ENCODE measurements around the gene ATXN7L1. TPM values are rescaled to one million over a fixed set of nuclear protein-coding genes. Genes with fewer than 3 reads are reported as not detected.

ATXN7L1 gene
- polyA plus RNA-seq (2011; rRNA removed) (2.7 and 4.6 TPM in 2 replicates), polyA minus RNA-seq (2011; rRNA and poly(A)+ RNA removed) (6.7 and 7.2 TPM in 2 replicates)

GRCh38 chr7:105876091-105876963 lies at the start of gene ATXN7L1:
Gene ATXN7L1, minus strand, starts transcription at chr7:105876599. Its CDS starts 41 bp downstream, at chr7:105876558.
- H3K36me3 ChIP-seq (ENCODE audit: control insufficient read depth, insufficient read depth, low read length): no peaks in the 10 kb centered on the region; the same call in 1 of the 2 replicates
- peak; percentile 23; the same call in 1 of the 2 replicates for TF ChIP-seq CTCF (IDR thresholded peaks at IDR 0.05; ENCODE audit: insufficient read depth, low read depth, low read length)
- H3K4me3 ChIP-seq (ENCODE audit: low read depth, low read length): peak within 1 kb of the TSS; percentile 79
- H3K27me3 ChIP-seq (ENCODE audit: control insufficient read depth, insufficient read depth, low read length): no peaks in the 10 kb centered on the region
- ChIA-PET CTCF (interaction anchor here (0.6 to 3.3 kb wide), 18 partner anchors 12 to 283 kb away, joined by 3 to 19 read pairs (median 4); no protein-coding TSS in a partner anchor), POLR2A (no interaction called here)
- peak; percentile 80 for DNase-seq (ENCODE audit: low read depth)

GRCh38 chr7:105926131-105926530 lies 49.7 kb upstream of the ATXN7L1 start:
- Histone ChIP-seq H3K36me3 (ENCODE audit: control insufficient read depth, insufficient read depth, low read length) (no peaks in the 10 kb centered on the region), H3K27me3 (ENCODE audit: control insufficient read depth, insufficient read depth, low read length) (no peaks in the 10 kb centered on the region), H3K4me3 (ENCODE audit: low read depth, low read length) (no peak overlapping the region)
- DNase-seq (ENCODE audit: low read depth): no peak
- ChIA-PET POLR2A (no interaction called here), CTCF (interaction anchor here (0.7 to 1.3 kb wide), 2 partner anchors 13 to 84 kb away, joined by 3 to 4 read pairs; no protein-coding TSS in a partner anchor)
- TF ChIP-seq CTCF (IDR thresholded peaks at IDR 0.05; ENCODE audit: insufficient read depth, low read depth, low read length): no peak

- Histone ChIP-seq H3K27me3 (ENCODE audit: control insufficient read depth, insufficient read depth, low read length) (no peaks in the 10 kb centered on the region), H3K36me3 (ENCODE audit: control insufficient read depth, insufficient read depth, low read length) (no peaks in the 10 kb centered on the region), H3K4me3 (ENCODE audit: low read depth, low read length) (no peak overlapping the region)
- ChIA-PET CTCF (interaction anchor here (2.8 kb wide), 1 partner anchor 10 kb away, joined by 10 read pairs; no protein-coding TSS in a partner anchor), POLR2A (no interaction called here)
- TF ChIP-seq CTCF (IDR thresholded peaks at IDR 0.05; ENCODE audit: insufficient read depth, low read depth, low read length): no peak
- no peak for DNase-seq (ENCODE audit: low read depth)
Observed at GRCh38 chr7:105924945-105925344, 48.5 kb upstream of the ATXN7L1 start.

- no peak for DNase-seq (ENCODE audit: low read depth)
- no peaks in the 10 kb centered on the region for H3K36me3 ChIP-seq (ENCODE audit: control insufficient read depth, insufficient read depth, low read length)
- ChIA-PET POLR2A (no interaction called here), CTCF (interaction anchor here (1.1 kb wide), 1 partner anchor 89 kb away, joined by 3 read pairs; no protein-coding TSS in a partner anchor)
- H3K27me3 ChIP-seq (ENCODE audit: control insufficient read depth, insufficient read depth, low read length): no peaks in the 10 kb centered on the region
- TF ChIP-seq CTCF (IDR thresholded peaks at IDR 0.05; ENCODE audit: insufficient read depth, low read depth, low read length): no peak
- H3K4me3 ChIP-seq (ENCODE audit: low read depth, low read length): no peak overlapping the region
Observed at GRCh38 chr7:105920766-105921165, 44.4 kb upstream of the ATXN7L1 start.

- ChIA-PET POLR2A (no interaction called here), CTCF (no interaction called here)
- TF ChIP-seq CTCF (IDR thresholded peaks at IDR 0.05; ENCODE audit: insufficient read depth, low read depth, low read length): no peak
- Histone ChIP-seq H3K4me3 (ENCODE audit: low read depth, low read length) (no peak overlapping the region), H3K36me3 (ENCODE audit: control insufficient read depth, insufficient read depth, low read length) (no peaks in the 10 kb centered on the region), H3K27me3 (ENCODE audit: control insufficient read depth, insufficient read depth, low read length) (no peaks in the 10 kb centered on the region)
- DNase-seq (ENCODE audit: low read depth): no peak
Observed at GRCh38 chr7:105917659-105918058, 41.3 kb upstream of the ATXN7L1 start.

Measured in BJ (cell line).